Eye (tissue), 1 donor: Measurements from ENCODE around the gene CCDC59.

Experiments used
- DNase-seq: peaks from one replicate; pipeline ENCODE4 v3.0.0-alpha.2; 2015

The CCDC59 gene

DNA sequence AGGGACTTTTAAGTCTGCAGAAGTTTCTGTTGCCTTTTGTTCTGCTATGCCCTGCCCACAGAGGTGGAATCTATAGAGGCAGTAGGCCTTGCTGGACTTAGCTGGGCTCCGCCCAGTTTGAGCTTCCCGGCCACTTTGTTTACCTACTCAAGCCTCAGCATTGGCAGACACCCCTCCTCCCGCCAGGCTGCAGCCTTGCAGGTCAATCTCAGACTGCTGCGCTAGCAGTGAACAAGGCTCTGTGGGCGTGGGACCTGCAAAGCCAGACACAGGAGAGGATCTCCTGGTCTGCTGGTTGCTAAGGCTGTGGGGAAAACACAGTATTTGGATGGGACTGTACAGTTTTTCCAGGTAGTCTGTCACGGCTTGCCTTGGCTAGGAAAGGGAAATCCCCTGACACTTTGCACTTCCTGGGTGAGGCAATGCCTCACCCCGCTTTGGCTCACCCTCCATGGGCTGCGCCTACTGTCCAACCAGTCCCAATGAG is 43.7 kb downstream of the CCDC59 start:
- no peak for DNase-seq
